HG03196 (cell line): Measurements from ENCODE around the gene SEC22C.

Experiments
- ATAC-seq: cut with Tn5 transposase; IDR thresholded peaks from one replicate; pipeline ENCODE4 v1.9.1; 2021; ENCODE audit not compliant: unreplicated experiment

Gene SEC22C

GRCh38 chr3:42539871-42540714, 41.7 kb downstream of the SEC22C start:
- ATAC-seq, result no peak

GRCh38 chr3:42537350-42537749, 44.4 kb downstream of the SEC22C start:
- no peak for ATAC-seq

GRCh38 chr3:42535981-42536784, 45.6 kb downstream of the SEC22C start:
- no peak for ATAC-seq

- no peak for ATAC-seq
Measured at GRCh38 chr3:42533161-42533897, 48.4 kb downstream of the SEC22C start.

- no peak for ATAC-seq
Measured at GRCh38 chr3:42532229-42532628, 49.5 kb downstream of the SEC22C start.

- ATAC-seq, result no peak
Measured at GRCh38 chr3:42531470-42531869, 50.3 kb downstream of the SEC22C start.

- no peak for ATAC-seq
Measured at GRCh38 chr3:42530073-42530472, 51.7 kb downstream of the SEC22C start.

- ATAC-seq, result no peak
Measured at GRCh38 chr3:42529468-42529867, 52.3 kb downstream of the SEC22C start.

GRCh38 chr3:42527368-42527917, 54.3 kb downstream of the SEC22C start:
- ATAC-seq, result no peak

- ATAC-seq, result no peak
Measured at GRCh38 chr3:42526616-42527367, 55.0 kb downstream of the SEC22C start.

GRCh38 chr3:42525736-42526345, 55.9 kb downstream of the SEC22C start:
- ATAC-seq, result no peak

- no peak for ATAC-seq
Measured at GRCh38 chr3:42525212-42525611, 56.6 kb downstream of the SEC22C start.

- ATAC-seq, result no peak
Measured at GRCh38 chr3:42524751-42525150, 57.0 kb downstream of the SEC22C start.

- no peak for ATAC-seq
Measured at GRCh38 chr3:42520906-42521305, 60.9 kb downstream of the SEC22C start.

GRCh38 chr3:42520336-42520735, 61.4 kb downstream of the SEC22C start:
- ATAC-seq, result no peak

GRCh38 chr3:42519568-42519962, 62.2 kb downstream of the SEC22C start:
- ATAC-seq, result no peak

GRCh38 chr3:42518800-42519567, 62.8 kb downstream of the SEC22C start:
- no peak for ATAC-seq

- ATAC-seq, result no peak
Measured at GRCh38 chr3:42517117-42517516, 64.7 kb downstream of the SEC22C start.

- no peak for ATAC-seq
Measured at GRCh38 chr3:42516443-42516842, 65.3 kb downstream of the SEC22C start.
